GM10847 (cell line): ENCODE results near the gene UAP1.

ENCODE experiments used
- POLR2A ChIP-seq: IDR thresholded peaks from 2 replicates; pipeline ENCODE4 v1.6.1; 2011; ENCODE audit not compliant: insufficient read length; ENCODE audit errors: extremely low read depth

Gene UAP1

DNA sequence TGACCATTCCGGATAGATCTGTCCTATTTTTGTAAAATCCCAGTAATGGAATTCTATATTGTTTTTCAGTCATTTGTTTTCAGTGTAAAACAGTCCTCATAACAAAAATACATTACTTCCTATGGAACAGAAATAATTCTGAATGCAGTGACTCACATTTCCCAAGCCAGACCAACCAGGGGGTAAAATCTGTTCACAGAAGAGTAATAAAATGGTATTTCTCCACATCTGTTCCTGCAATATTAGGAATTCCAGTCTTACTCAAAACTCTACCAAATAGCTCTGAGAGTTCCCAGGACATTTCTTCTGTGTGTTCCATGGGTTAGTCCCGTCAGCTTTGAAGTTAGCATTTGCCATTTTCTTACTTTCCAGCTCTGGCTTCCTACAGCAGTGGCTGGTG is 68.1 kb downstream of the UAP1 start:
- TF ChIP-seq POLR2A, result no peak

DNA sequence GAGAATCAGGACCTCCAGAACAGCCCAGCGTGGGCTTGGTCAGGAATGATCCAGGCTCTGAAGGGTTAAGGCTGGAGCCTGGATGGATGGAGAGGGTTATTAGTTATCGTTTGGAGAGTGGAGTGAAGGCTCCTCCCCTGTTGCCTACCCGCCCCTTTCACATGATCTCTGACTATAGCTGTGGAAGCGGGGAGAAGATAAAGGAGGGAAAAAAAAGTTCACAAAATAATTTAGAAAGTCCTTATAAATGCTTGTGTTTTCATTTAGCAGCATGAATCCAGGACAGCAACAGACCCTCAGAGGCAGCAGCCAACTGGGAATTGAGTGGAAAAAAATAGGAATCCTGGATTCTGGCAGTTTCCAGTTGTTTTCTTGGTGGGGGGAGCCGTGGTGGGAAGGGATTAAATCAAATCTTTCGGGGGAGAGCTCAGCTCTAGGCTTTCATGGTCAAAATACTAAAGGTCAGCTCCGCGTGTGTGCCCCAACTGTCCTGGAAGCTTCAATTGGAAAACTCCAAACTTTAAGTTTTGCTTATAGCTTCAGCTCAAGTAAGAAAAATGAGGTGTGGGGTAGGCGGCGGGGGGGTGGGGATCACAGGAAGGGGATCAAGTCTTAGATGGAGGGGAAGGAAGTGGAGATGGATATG is 70.1 kb downstream of the UAP1 start:
- no peak for TF ChIP-seq POLR2A

DNA sequence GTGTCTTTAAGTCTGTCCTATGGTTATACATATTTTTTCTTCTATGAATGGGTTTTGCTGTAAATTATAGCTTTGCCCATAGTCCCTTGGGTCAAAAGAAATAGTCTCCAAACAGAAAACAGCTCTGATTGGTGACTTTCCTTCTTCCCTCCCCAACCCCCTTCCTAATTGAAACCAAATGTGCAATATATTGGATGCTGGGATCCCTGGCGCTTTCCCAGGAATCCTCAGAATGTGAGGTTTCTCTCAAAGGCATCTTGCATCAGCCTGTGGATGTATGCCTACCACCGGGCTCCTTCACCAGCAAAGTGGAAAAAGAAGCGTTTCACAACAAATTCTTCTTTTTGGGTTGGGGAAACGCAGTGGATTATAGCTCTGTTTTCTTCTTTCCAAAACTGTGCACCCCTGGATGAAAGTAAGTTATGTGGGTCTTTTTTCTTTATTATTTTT is 70.7 kb downstream of the UAP1 start, which contains the start of gene DDR2:
TSS of gene DDR2 (plus strand) at position 248 of the 450 bp plus-strand sequence. CDS start 86,600 bp downstream, outside the sequence.
- no peak for TF ChIP-seq POLR2A

DNA sequence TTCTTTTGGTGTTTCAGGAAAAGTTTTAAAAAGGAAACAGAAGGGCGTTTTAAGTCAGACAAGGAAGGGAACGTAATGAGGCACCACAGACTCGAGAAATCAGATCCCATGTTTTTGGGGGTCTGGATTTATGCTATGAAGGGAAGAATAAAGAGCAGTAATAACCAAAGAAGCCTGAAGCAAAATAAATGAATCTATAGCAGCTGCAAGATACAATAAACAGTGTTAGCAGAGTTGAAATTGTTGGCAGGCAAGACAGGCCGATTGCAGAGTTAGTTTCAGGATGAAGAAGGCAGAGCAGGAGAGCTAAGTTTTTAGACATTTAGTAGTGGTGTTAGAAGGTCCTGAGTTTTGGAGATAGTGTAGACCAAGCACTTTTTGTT is 71.2 kb downstream of the UAP1 start:
- no peak for TF ChIP-seq POLR2A

DNA sequence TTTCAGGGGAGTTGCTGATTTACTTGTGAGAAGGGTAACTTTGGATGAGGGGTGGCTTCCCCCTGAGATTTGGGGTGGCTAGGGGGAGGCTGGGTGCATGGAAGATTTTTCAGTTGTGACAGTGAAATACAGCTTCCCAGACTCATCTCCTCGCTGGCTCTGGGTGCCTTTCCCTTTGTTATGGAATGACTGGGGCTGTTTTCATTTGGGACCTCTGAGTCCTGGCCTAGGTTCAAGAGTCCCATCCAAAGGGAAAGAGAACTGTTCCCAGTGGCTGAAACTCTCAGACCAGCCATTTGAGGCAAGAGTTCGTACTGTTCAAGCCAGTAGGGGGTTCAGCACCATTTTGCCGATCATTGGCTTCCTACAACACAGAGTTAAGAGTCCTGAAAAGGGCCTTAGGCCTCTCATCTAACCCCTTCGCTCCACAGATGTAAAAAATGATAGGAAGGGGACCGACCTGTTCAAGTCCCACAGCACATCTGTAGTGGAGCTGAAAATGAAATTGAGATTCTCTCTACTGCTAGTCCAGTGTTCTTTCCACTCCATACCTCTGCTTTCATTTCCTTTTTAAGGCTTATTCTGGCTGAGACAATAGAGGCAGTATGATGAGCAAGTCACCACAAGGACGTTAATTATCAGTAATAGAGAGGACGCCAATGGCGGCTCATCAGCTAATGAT is 71.7 kb downstream of the UAP1 start:
- no peak for TF ChIP-seq POLR2A

DNA sequence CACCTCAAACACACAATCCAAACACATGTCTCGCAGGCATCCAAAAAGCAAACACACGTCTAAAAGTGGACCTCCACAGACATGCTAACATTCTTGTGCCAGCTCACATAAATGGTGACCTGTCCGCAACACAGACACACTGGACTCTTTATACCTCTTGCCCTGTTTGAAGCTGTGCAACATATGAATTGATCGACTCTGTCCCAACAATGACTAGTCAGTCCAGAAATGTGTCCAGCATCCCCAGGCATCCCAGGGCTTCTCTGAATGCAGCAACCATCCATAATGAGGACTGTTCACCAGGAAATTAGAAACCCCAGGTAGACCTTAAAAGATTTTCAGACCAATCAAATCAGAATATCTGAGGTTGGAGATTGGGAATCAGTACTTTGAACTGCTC is 73.9 kb downstream of the UAP1 start:
- TF ChIP-seq POLR2A, result no peak

DNA sequence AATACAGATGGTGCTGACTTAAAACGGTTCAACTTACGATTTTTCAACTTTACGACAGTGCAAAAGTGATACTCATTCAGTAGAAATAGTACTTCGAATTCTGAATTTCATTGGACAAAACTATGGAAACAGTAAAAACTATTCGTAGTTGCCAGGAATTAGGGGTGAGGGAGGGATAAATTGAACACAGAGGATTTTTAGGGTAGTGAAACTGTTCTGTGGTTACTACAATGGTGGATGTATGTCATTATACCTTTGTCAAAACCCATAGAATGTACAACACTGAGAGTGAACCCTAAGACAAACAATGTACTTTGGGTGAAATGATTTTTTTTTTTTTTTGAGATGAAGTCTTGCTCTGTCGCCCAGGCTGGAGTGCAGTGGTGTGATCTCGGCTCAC is 78.2 kb downstream of the UAP1 start:
- no peak for TF ChIP-seq POLR2A

DNA sequence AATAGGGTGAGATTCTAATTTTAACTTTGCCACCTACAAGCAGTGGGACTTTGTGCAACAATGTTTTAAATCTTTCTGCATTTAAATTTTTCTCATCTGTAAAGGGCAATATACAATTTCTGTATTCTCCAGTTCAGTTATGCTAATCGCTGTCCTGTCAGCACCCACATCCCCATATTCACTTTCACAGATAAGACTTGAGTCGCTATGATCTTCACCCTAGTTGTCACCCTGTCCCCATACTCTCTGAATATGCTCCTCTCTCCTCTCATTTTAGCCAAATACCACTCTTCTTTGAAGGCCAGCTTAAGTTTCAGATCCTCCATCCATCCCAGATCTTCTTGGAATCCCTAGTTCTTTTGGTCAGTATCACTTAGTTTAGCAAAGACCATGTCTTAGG is 79.6 kb downstream of the UAP1 start:
- no peak for TF ChIP-seq POLR2A

DNA sequence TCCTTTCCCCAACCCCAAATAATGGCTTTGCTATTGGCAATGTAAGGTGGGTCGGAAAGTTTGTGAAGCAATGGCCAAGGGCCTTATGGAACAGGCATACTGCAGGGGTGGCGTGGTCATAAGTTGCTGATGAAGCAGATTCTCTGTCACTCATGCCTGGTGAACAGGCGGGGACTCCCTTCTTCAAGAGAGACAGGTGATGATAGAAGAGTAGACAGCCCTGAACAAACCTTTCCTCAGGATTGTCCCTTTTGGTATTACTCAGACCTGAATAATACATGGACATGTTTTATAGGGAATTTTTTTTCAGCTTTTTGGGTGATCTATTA is 83.4 kb downstream of the UAP1 start:
- TF ChIP-seq POLR2A, result no peak

DNA sequence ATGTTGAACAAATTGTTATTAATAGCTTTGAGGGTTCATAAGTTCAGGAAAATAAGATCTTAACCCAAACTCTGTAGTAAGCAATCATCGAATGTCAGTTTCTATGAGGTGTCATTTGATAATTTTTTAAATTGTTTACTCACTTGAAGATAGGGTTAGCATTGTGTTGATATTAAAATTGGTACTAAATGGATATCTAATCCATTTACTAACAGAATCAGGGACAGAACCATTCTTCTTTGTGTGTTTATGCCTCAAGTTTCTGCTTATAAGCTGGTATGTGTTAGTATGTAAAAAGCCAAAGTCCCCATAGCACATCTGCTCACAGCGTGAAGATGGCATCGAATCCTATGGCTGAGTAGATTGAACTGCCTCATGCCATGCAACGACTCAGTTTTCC is 84.1 kb downstream of the UAP1 start:
- no peak for TF ChIP-seq POLR2A

DNA sequence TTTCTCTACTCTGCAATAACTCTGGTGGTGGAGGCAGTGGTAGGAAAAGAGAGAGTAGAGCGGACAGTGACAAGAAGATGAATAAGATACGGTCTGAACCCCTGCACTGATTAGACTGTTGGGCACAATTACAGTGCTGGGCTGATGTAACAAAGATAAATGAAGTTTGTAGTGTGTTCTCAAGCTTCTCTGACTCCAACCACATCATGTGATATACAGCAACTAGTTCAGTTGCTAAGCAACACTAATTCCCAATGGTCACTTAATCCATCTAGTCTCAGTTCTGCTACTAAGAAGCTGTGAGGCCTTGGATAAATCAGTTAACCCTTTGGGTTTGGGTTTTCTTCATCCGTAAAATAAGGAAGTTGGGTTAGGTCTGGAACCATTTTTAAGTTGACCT is 88.1 kb downstream of the UAP1 start:
- no peak for TF ChIP-seq POLR2A
